Gastroesophageal sphincter (tissue), 4 donors: ENCODE measurements around the gene CLDN3. TPM values are rescaled to one million over a fixed set of nuclear protein-coding genes. Genes with fewer than 3 reads are reported as not detected.

ENCODE experiments used
- ATAC-seq: fragments of 150-250 bp; one replicate; pipeline ENCODE4 v1.9.1; 2016; ENCODE audit warnings: mild to moderate bottlenecking, moderate library complexity
- H3K27ac ChIP-seq, 4 donors: fragments of 200-600 bp; sonication (generic) in 3 of 4; 1 replicate in 3 of 4; 2 replicates in 1 of 4; pipeline ENCODE4 v1.5.1; 2016 to 2019
- H3K27me3 ChIP-seq: fragments of 200-600 bp; sonication (generic); one replicate; pipeline ENCODE4 v1.5.1; 2019
- H3K36me3 ChIP-seq, 2 donors: fragments of 200-600 bp; sonication (generic); one replicate each; pipeline ENCODE4 v1.5.1; 2019; ENCODE audit warnings: control low read depth in 1 of 2
- H3K4me1 ChIP-seq, 3 donors: fragments of 200-600 bp; sonication (generic); 1 replicate in 2 of 3; 2 replicates in 1 of 3; pipeline ENCODE4 v1.5.1; 2016 to 2019; ENCODE audit warnings: control low read depth in 2 of 3
- H3K4me3 ChIP-seq, 2 donors: fragments of 200-600 bp; sonication (generic); one replicate each; pipeline ENCODE4 v1.5.1; 2019; ENCODE audit warnings: mild to moderate bottlenecking in 1 of 2, moderate library complexity in 1 of 2
- H3K9me3 ChIP-seq, 3 donors: fragments of 200-600 bp; sonication (generic); one replicate each; pipeline ENCODE4 v1.5.1; 2017 to 2019; ENCODE audit warnings: control low read depth in 2 of 3
- CTCF ChIP-seq, 4 experiments: fragments of 200-600 bp in 2 of 4; fragments of 450-650 bp in 2 of 4; sonication (generic) in 1 of 4; IDR thresholded peaks; one replicate each; pipeline ENCODE4 v1.5.1; 2017 to 2019; ENCODE audit warnings: antibody characterized with exemption in 4 of 4, mild to moderate bottlenecking in 2 of 4, moderate library complexity in 2 of 4
- EP300 ChIP-seq: sonication (generic); formaldehyde crosslinking; IDR thresholded peaks from one replicate; pipeline ENCODE4 v1.6.1; 2017; ENCODE audit warnings: antibody characterized with exemption, mild to moderate bottlenecking
- POLR2A ChIP-seq, 2 donors: fragments of 450-650 bp; IDR thresholded peaks; one replicate each; pipeline ENCODE4 v1.6.1; 2017; ENCODE audit warnings: antibody characterized with exemption in 2 of 2, mild to moderate bottlenecking in 2 of 2, moderate library complexity in 1 of 2
- POLR2AphosphoS5 ChIP-seq: sonication (generic); formaldehyde crosslinking; IDR thresholded peaks from one replicate; pipeline ENCODE4 v1.6.1; 2017; ENCODE audit warnings: antibody characterized with exemption
- WGBS, 2 donors: methylation state at CpG; one replicate each; pipeline ENCODE4 v1.1.5; 2018; ENCODE audit warnings: low coverage in 1 of 2; 5-methylcytosine and 5-hydroxymethylcytosine counted together
- total RNA-seq, 4 donors: library from RNA; depleted of rRNA; stranded (reverse); fragments of >200 nt; gene quantifications; one replicate each; pipeline ENCODE4 v1.1.0, GENCODE V29; 2016

CLDN3 gene
- total RNA-seq, 4 donors from 2014 or later: 5.9 TPM; not detected in 3

DNA sequence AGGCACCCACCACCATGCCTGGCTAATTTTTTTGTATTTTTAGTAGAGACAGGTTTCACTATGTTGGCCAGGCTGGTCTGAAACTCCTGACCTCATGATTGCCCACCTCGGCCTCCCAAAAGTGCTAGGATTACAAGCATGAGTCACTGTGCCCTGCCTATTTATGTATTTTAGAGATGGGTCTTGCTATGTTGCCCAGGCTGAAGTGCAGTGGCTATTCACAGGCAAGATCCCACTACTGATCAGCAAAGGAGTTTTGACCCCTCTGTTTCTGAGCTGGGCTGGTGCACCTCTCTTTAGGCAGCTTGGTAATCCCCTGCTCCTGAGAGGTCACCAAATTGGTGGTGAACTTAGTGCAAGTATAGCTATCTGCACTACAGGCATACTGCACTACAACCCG lies 37.7 kb downstream of the CLDN3 start:
- Histone ChIP-seq H3K27ac (no peak overlapping the region), H3K27me3 (peaks cover 4% of the 10 kb centered on the region), H3K9me3 (no peaks in the 10 kb centered on the region), H3K4me3 (no peak overlapping the region), H3K4me1 (peaks cover 0 to 21% (median 0%) of the 10 kb centered on the region in 3 donors), H3K36me3 (peaks cover 0 to 23% of the 10 kb centered on the region in 2 donors)
- WGBS, 2 donors: no CpG with 5 or more reads among the region's 2 CpGs
- no peak for TF ChIP-seq POLR2A (IDR thresholded peaks at IDR 0.05)
- TF ChIP-seq POLR2AphosphoS5: no peak
- no peak for TF ChIP-seq CTCF (IDR thresholded peaks at IDR 0.05)
- no peak for TF ChIP-seq EP300
- no peak for ATAC-seq

GRCh38 chr7:73730485-73730884 lies 39.6 kb downstream of the CLDN3 start:
- WGBS, 2 donors: 33 to 36% methylated on average over 3 of the region's 3 CpGs
- Histone ChIP-seq H3K27me3 (peaks cover 20% of the 10 kb centered on the region), H3K4me1 (peaks cover 0 to 15% (median 0%) of the 10 kb centered on the region in 3 donors), H3K9me3 (no peaks in the 10 kb centered on the region), H3K4me3 (no peak overlapping the region), H3K36me3 (peaks cover 0 to 3% of the 10 kb centered on the region in 2 donors), H3K27ac (no peak overlapping the region)
- no peak for ATAC-seq
- TF ChIP-seq CTCF (IDR thresholded peaks at IDR 0.05) (no peak), EP300 (no peak), POLR2AphosphoS5 (no peak)

- H3K27me3 ChIP-seq: peaks cover 20% of the 10 kb centered on the region
- peaks cover 0 to 6% (median 0%) of the 10 kb centered on the region in 3 donors for H3K4me1 ChIP-seq
- no peak for ATAC-seq
- no peaks in the 10 kb centered on the region for H3K9me3 ChIP-seq
- H3K36me3 ChIP-seq: no peaks in the 10 kb centered on the region
- H3K4me3 ChIP-seq: no peak overlapping the region
- TF ChIP-seq EP300: no peak
- no peak for TF ChIP-seq CTCF (IDR thresholded peaks at IDR 0.05)
- TF ChIP-seq POLR2A (IDR thresholded peaks at IDR 0.05): no peak
- no peak for TF ChIP-seq POLR2AphosphoS5
- no peak overlapping the region for H3K27ac ChIP-seq
- WGBS, 2 donors: 42 to 54% methylated on average over 3 to 5 of the region's 5 CpGs
Measured at GRCh38 chr7:73728551-73728950, 41.5 kb downstream of the CLDN3 start.

- no peaks in the 10 kb centered on the region for H3K9me3 ChIP-seq
- H3K4me1 ChIP-seq: peaks cover 0 to 6% (median 0%) of the 10 kb centered on the region in 3 donors
- H3K36me3 ChIP-seq: no peaks in the 10 kb centered on the region
- ATAC-seq: no peak
- TF ChIP-seq EP300 (no peak), POLR2A (IDR thresholded peaks at IDR 0.05) (no peak), POLR2AphosphoS5 (no peak), CTCF (IDR thresholded peaks at IDR 0.05) (no peak)
- H3K4me3 ChIP-seq: no peak overlapping the region
- H3K27ac ChIP-seq: no peak overlapping the region
- H3K27me3 ChIP-seq: peaks cover 20% of the 10 kb centered on the region
- WGBS, 2 donors: 61 to 64% methylated on average over 3 of the region's 3 CpGs
Measured at GRCh38 chr7:73727952-73728351, 42.1 kb downstream of the CLDN3 start.

- TF ChIP-seq CTCF (IDR thresholded peaks at IDR 0.05): no peak
- no peak for TF ChIP-seq POLR2AphosphoS5
- TF ChIP-seq EP300: no peak
- TF ChIP-seq POLR2A (IDR thresholded peaks at IDR 0.05): no peak
- no peak for ATAC-seq
- no peaks in the 10 kb centered on the region for H3K36me3 ChIP-seq
- H3K27me3 ChIP-seq: peaks cover 20% of the 10 kb centered on the region
- no peaks in the 10 kb centered on the region for H3K9me3 ChIP-seq
- no peak overlapping the region for H3K4me3 ChIP-seq
- WGBS, 2 donors: 40% methylated on average over 1 of the region's 1 CpG; no CpG with 5 or more reads in 1 of the 2 donors
- H3K27ac ChIP-seq: no peak overlapping the region
- H3K4me1 ChIP-seq: peaks cover 0 to 19% (median 0%) of the 10 kb centered on the region in 3 donors
Measured at GRCh38 chr7:73726083-73726466, 44.0 kb downstream of the CLDN3 start.
